T-helper 1 cell treated with Interleukin-12 subunit alpha and Interleukin-12 subunit beta and Interleukin-4 antibody, amounts not matched to agents 30 ng/mL and 1 ng/mL, for 36 hours (primary cell): ENCODE data around the gene MYLK4. TPM values are rescaled to one million over a fixed set of nuclear protein-coding genes. Genes with fewer than 3 reads are reported as not detected.

Source experiments
- intact Hi-C: fragments of 100-400 bp; cut with micrococcal nuclease; formaldehyde crosslinking; loops from one replicate; pipeline ENCODE4 v1.15.1; 2024
- total RNA-seq: library from RNA; stranded (reverse); gene quantifications from 2 replicates; pipeline ENCODE4 v1.2.3, GENCODE V29; 2022

The MYLK4 gene
- total RNA-seq, 1 donor from 2014 or later, result 0.29 TPM

GRCh38 chr6:2780102-2780737 lies 29.5 kb upstream of the MYLK4 start:
- intact Hi-C loops, result no loop called here

GRCh38 chr6:2777249-2777648 lies 26.5 kb upstream of the MYLK4 start:
- intact Hi-C loops, result no loop called here

- intact Hi-C loops, result no loop called here
Observed at GRCh38 chr6:2775003-2775402, 24.3 kb upstream of the MYLK4 start.

- intact Hi-C loops, result no loop called here
Observed at GRCh38 chr6:2773449-2773848, 22.7 kb upstream of the MYLK4 start.

- intact Hi-C loops, result no loop called here
Observed at GRCh38 chr6:2772840-2773239, 22.1 kb upstream of the MYLK4 start.

GRCh38 chr6:2771079-2771478 lies 20.4 kb upstream of the MYLK4 start:
- intact Hi-C loops, result no loop called here

GRCh38 chr6:2770171-2770570 lies 19.4 kb upstream of the MYLK4 start:
- intact Hi-C loops, result no loop called here

- intact Hi-C loops, result loop anchor here (5.0 to 10.0 kb wide), 2 partner anchors 1076 to 1369 kb away; partner anchors contain the start of genes ECI2 and FAM50B
Observed at GRCh38 chr6:2768696-2769095, 18.0 kb upstream of the MYLK4 start.

- intact Hi-C loops, result loop anchor here (5.0 to 10.0 kb wide), 2 partner anchors 1077 to 1369 kb away; partner anchors contain the start of genes ECI2 and FAM50B
Observed at GRCh38 chr6:2767657-2768524, 17.2 kb upstream of the MYLK4 start.

GRCh38 chr6:2766767-2767656 lies 16.3 kb upstream of the MYLK4 start:
- intact Hi-C loops, result loop anchor here (5.0 to 10.0 kb wide), 2 partner anchors 1078 to 1370 kb away; partner anchors contain the start of genes ECI2 and FAM50B

- intact Hi-C loops, result loop anchor here (1.0 to 10.0 kb wide), 16 partner anchors 27 to 1371 kb away; partner anchors contain the start of genes BPHL, ECI2, FAM50B and RIPK1
Observed at GRCh38 chr6:2765896-2766766, 15.4 kb upstream of the MYLK4 start.

GRCh38 chr6:2765166-2765895 lies 14.6 kb upstream of the MYLK4 start, which contains the start of gene WRNIP1:
TSS of gene WRNIP1 (plus strand) at chr6:2765393. CDS start at chr6:2765623, 230 bp downstream.
- intact Hi-C loops, result loop anchor here (1.0 to 10.0 kb wide), 16 partner anchors 28 to 1372 kb away; partner anchors contain the start of genes BPHL, ECI2, FAM50B and RIPK1

- intact Hi-C loops, result loop anchor here (1.0 to 10.0 kb wide), 18 partner anchors 29 to 1373 kb away; partner anchors contain the start of genes BPHL, ECI2, FAM50B and GMDS
Observed at GRCh38 chr6:2764610-2765165, 14.0 kb upstream of the MYLK4 start.

GRCh38 chr6:2763876-2764540 lies 13.3 kb upstream of the MYLK4 start:
- intact Hi-C loops, result loop anchor here (1.0 to 10.0 kb wide), 6 partner anchors 222 to 1255 kb away; partner anchors contain the start of genes FAM50B, GMDS and TUBB2A

GRCh38 chr6:2763345-2763841 lies 12.7 kb upstream of the MYLK4 start:
- intact Hi-C loops, result loop anchor here (10.0 kb wide), 1 partner anchor 1081 kb away; the partner anchor contains the start of gene FAM50B

- intact Hi-C loops, result loop anchor here (10.0 kb wide), 1 partner anchor 1082 kb away; the partner anchor contains the start of gene FAM50B
Observed at GRCh38 chr6:2762868-2763267, 12.1 kb upstream of the MYLK4 start.
